CD4-positive, alpha-beta T cell treated with Interleukin-4 for 4 hours (primary cell): ENCODE measurements around the gene MSH3.
"Not testable (repeated sequence)": the region's sequence is repeated elsewhere in the genome, so short reads cannot be mapped to it uniquely, and the experiment has no call there.

Experiments used
- DNase-seq: peaks from one replicate; pipeline ENCODE4 v3.0.0-alpha.2; 2020

The MSH3 gene

GRCh38 chr5:80659106-80659505 lies 4.7 kb downstream of the MSH3 start:
- no peak for DNase-seq

- not testable (repeated sequence) for DNase-seq
These were observed 6.2 kb downstream of the MSH3 start for GRCh38 chr5:80660661-80661060.

DNA sequence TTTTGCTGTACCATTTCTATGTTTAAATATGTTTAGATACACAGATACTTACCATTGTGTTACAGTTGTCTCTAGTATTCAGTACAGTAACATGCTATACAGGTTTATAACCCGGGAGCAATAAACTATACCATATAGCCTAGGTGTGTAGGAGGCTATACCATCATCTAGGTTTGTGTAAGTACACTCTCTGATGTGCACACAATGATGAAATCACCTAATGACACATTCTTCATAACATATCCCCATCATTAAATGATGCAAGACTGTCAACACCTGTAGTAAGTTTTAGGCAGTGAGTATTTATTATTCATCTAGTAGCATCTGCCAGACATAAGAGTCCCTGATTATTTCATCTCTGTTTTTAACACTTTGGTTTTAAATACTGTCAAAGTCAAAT lies 7.7 kb downstream of the MSH3 start:
- DNase-seq, result no peak

- DNase-seq, result no peak
These were observed 10.6 kb downstream of the MSH3 start for GRCh38 chr5:80665057-80665456.

DNA sequence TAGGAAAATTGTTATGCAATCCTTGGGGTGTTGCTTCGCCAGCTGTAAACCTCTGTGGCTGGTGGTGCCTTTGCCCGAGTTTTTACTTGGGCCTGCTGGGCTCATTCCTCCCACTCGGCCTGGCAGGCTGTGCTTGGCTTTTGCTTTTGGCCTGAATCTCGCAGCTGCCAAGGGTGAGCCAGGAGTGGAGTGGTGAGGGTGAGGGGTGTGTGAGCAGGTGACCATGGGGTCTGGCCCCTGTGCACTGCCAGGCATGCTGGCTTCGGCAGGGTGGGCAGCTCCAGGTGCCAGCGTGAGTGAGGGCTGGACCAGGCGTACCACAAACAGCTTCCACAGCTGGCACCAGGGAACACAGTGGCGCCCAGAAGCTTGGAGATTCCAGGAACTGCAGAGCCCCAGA lies 12.9 kb downstream of the MSH3 start:
- DNase-seq, result no peak

- no peak for DNase-seq
These were observed 13.8 kb downstream of the MSH3 start for GRCh38 chr5:80668016-80668969.

DNA sequence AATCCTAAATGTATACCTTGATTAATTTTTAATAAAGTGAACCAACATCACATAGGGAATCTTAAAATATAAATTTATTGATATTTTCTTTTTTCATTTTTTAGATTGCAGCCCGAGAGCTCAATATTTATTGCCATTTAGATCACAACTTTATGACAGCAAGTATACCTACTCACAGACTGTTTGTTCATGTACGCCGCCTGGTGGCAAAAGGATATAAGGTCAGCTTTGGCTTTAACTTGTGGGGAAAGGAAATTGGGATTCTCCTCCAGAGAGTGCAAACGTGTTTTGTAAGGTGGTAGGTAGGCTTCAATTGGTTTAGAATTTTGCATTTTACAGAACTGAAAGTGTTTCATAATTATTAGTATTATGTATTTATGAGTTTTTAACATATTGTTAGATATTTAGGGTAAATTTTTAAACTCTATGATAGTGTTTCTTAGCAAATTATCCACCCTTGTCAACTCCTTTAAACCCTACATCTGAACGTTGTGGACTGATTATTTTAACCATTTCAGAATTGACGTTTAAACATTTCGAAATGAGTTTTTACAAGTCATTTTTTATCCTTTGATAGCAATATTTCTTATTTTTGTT lies 17.8 kb downstream of the MSH3 start:
- peak; percentile 61 for DNase-seq

DNA sequence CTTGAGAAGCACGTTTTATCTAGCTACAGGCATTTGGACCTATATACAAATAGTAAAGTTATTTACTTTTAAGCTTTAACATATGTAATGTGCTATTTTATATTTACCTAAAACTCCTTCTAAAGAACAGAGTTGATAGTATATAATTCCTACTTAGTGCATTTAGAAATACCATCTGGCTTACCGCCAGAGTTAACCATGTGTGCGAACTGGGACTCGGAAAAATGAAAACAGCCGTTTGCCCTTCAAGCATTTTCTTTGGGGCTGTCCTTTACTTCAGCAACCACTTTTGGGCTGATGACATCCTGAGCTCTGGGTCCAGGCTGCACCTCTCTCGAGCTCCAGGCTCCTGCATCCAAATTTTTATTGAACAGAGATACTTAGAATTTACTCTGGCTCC lies 22.3 kb downstream of the MSH3 start:
- DNase-seq, result no peak

GRCh38 chr5:80686757-80687156 lies 32.3 kb downstream of the MSH3 start:
- DNase-seq, result peak; percentile 43

- DNase-seq, result no peak
These were observed 34.4 kb downstream of the MSH3 start for GRCh38 chr5:80688648-80689420.

DNA sequence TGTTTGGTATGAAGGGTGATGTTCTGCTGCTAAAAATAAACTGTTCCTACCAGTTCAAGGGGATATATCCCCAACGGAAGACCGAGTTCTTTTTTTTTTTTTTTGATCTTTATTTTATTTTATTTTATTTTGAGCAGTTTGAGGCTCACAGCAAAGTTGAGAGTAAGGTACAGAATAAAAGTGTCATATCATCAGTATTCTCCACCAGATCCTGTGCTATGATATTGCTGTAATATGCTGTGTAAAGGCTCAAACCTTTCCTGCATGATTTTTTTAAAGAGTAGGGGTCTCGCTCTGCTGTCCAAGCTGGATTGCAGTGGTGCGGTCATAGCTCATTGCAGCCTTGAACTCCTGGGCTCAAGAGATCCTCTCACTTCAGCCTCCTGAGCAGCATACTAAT lies 35.2 kb downstream of the MSH3 start:
- no peak for DNase-seq

- no peak for DNase-seq
These were observed 41.2 kb downstream of the MSH3 start for GRCh38 chr5:80695666-80696065.

DNA sequence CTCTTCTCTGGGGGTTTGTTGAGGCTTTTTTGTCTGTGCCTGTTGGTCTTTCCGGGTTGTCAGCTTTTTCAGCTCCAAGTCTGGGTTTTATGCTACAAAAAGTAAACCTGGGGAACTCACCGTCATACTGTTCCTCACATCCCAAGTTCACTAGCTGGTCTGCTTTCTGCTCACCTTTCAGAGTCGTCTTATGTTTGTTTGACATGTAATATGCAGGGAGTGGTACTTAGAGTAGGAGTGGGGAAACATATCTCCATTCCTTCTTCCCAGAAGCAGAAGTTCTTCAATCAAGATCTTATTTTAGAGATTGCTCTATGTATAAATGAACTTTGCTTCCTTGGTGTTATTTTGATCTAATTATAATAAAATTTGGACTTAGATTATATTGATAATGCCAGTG lies 42.0 kb downstream of the MSH3 start:
- DNase-seq, result no peak

GRCh38 chr5:80697100-80697499 lies 42.6 kb downstream of the MSH3 start:
- DNase-seq, result no peak

GRCh38 chr5:80698369-80698768 lies 43.9 kb downstream of the MSH3 start:
- no peak for DNase-seq

DNA sequence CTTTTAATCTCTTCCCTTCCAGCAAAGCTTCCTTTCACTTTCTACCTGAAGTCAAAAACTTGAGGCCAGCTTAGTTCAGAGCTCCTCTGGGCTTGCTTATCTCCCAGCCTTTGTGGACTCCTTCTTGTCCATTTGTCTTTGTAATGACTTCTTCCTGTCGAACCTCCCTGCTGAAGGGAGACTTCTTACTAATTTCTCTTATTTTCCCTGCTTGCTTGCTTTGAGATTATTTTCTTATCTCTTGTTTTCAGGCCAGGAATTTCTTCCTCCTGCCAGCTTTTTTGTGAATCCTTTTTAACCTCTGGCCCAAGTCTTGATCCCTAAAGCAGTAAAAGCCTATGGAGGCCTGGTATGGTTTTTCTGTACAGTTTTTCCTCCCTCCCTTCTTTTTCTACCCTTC lies 47.1 kb downstream of the MSH3 start:
- DNase-seq, result no peak

DNA sequence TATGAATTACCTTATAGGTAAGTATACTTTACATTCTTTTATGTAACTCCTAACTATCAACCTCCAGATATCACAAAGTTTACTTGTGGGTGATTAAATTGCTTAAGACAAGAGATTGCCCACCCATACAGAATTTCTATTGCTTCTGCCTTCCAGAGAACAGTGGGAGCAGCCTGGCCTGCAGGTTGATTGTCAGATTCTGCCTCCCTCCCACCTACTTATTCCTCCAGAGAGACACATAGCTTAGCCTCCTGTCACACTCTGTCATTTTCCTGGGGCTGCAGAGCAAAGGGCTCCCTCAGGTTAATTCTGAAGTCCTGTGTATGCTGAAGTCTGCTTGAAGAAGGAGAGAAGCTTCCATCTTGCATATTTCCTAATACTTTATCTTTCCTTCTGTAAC lies 48.8 kb downstream of the MSH3 start:
- no peak for DNase-seq

DNA sequence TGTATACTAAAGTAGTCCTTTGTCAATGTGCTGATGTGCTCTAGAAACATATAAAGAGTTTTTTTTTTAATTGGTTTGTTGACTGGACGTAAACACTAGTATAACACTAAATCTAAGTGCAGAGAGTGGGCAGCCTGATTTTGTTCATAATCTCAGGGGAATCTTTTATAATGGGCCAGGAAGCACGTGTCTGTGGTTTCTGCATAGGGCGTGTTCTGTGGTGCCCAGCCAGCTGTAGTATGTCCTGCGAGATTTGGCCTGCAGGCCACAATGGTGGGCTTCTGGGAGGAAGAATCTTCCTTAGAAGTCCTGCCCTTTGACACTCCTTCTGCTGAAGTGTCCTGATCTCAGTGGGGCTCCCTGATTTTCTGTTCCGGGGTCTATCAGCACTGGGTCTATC lies 49.3 kb downstream of the MSH3 start:
- no peak for DNase-seq

DNA sequence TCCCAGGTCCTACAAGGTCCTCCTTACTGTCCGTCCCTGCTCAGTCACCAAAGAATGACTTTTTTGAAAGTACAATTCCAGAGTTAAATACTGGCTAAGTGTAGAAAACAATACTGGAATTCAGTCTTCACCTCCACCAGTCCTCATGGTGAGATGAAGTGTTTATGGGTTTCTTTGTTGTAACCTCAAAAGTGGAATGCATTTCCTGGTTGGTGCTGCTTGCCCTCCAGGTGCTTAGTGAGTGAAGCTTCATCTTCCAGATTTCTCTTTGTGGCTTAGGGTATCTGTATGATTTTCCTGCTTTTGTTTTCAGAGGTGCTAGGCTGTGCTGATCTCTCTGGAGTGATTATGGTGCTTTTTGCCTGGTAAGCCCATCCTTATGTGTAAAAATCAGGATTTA lies 49.8 kb downstream of the MSH3 start:
- no peak for DNase-seq

GRCh38 chr5:80705216-80705769 lies 50.8 kb downstream of the MSH3 start:
- no peak for DNase-seq

DNA sequence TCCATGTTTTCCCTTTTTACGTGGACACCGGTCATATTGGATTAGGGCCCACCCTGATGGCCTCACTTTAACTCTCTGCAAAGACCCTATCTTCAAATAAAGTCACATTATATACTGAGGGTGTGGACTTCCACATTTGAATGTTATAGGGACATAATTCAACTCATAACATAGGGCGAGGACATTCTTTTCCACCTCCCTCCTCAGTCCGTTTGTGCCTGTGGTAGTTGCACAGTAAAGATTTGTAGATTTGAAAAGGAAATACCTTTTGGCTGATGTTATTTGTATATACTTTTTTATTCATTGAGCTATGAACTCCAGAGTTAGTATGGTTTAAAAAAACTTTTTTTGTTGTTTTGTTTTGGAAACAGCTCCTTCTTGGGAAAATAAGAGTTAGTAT lies 51.3 kb downstream of the MSH3 start:
- DNase-seq, result no peak

- no peak for DNase-seq
These were observed 52.5 kb downstream of the MSH3 start for GRCh38 chr5:80706835-80707447.

DNA sequence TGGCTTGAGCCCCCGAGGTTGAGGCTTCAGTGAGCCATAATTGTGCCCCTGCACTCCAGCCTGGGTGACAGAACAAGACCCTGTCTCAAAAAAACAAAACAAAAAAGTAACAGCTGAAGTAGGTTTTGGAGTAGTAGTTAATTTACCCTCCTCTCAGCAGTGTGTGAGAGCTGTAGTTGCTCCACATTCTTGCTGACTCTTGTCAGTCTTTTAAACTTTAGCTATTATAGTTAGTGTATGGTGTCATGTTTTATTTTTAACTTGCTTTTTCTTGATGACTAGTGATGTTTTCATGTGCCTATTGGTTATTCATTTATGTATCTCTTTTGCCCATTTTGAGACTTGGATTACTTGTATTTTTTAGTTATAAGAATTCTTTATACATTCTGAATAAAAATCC lies 53.2 kb downstream of the MSH3 start:
- no peak for DNase-seq
